Inflammatory macrophage treated with lipopolysaccharide for 4 hours (primary cell): ENCODE results near the gene ACSM6.

Source experiments
- DNase-seq: peaks from one replicate; pipeline ENCODE4 v3.0.0-alpha.2; 2020

The ACSM6 gene

GRCh38 chr10:95275726-95276366, 81.8 kb downstream of the ACSM6 start:
- no peak for DNase-seq

GRCh38 chr10:95276367-95277200, 82.5 kb downstream of the ACSM6 start:
- DNase-seq = no peak

- DNase-seq = no peak
These were observed 83.1 kb downstream of the ACSM6 start for GRCh38 chr10:95277201-95277570.

DNA sequence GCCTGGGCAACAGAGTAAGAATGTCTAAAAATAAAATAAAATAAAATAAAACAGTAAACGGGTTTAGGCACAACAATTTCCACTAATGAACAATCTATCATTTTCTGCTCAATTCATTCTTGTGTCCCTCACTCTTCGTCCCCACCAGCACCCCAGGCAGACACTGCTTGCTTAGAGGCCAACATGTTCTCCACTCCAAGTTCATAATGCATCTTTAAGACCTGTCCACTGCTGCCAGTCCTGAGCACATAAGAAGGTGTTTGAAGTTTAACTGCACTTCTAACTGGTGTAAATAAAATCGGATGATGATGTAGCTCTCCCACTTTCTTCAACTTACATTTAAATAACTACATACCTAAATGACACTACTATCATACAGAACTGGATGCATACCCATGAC, 83.6 kb downstream of the ACSM6 start:
- DNase-seq = no peak
